ENCODE measurements around the gene TEKT3. TPM values are rescaled to one million over a fixed set of nuclear protein-coding genes. Genes with fewer than 3 reads are reported as not detected.

TEKT3 gene
- total RNA-seq, 4 donors from 2014 or later: not detected

DNA sequence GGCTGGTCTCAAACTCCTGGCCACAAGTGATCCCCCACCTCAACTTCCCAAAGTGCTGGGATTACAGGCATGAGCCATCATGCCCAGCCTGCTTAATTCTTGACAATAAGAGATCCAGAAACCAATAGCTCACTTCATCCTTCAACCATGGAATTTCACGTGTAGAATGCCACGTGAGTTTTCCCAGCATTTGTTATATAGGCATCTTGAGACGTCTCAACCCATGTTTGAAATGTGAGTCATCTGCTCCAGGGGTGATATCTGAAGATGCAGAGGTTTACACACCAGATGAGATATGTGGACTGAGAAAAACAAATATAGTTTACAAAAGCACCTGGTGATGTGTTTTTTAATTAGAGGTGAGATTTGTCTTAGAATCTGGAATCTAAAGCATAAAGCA, 7.1 kb downstream of the TEKT3 start:
- no peaks in the 10 kb centered on the region for H3K36me3 ChIP-seq
- TF ChIP-seq, protein P1, sequence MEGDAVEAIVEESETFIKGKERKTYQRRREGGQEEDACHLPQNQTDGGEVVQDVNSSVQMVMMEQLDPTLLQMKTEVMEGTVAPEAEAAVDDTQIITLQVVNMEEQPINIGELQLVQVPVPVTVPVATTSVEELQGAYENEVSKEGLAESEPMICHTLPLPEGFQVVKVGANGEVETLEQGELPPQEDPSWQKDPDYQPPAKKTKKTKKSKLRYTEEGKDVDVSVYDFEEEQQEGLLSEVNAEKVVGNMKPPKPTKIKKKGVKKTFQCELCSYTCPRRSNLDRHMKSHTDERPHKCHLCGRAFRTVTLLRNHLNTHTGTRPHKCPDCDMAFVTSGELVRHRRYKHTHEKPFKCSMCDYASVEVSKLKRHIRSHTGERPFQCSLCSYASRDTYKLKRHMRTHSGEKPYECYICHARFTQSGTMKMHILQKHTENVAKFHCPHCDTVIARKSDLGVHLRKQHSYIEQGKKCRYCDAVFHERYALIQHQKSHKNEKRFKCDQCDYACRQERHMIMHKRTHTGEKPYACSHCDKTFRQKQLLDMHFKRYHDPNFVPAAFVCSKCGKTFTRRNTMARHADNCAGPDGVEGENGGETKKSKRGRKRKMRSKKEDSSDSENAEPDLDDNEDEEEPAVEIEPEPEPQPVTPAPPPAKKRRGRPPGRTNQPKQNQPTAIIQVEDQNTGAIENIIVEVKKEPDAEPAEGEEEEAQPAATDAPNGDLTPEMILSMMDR (IDR thresholded peaks at IDR 0.05 in 4 of 5, conservative IDR thresholded peaks at IDR 0.05 in 1 of 5): no peak
- TF ChIP-seq POLR2A (IDR thresholded peaks at IDR 0.05): no peak
- no peaks in the 10 kb centered on the region for H3K9me3 ChIP-seq
- DNase-seq (no peak), ATAC-seq (no peak)
- intact Hi-C loops (cut with DNase I; ENCODE audit: low total_unique reads): no loop called here
- in situ Hi-C loops (cut with MboI; ENCODE audit: low sequenced_read_pairs in 4 of 4): no loop called here
- no peak overlapping the region for H3K4me3 ChIP-seq
- H3K4me1 ChIP-seq: no peaks in the 10 kb centered on the region
- no peak overlapping the region for H3K27ac ChIP-seq
- no peaks in the 10 kb centered on the region for H3K27me3 ChIP-seq

DNA sequence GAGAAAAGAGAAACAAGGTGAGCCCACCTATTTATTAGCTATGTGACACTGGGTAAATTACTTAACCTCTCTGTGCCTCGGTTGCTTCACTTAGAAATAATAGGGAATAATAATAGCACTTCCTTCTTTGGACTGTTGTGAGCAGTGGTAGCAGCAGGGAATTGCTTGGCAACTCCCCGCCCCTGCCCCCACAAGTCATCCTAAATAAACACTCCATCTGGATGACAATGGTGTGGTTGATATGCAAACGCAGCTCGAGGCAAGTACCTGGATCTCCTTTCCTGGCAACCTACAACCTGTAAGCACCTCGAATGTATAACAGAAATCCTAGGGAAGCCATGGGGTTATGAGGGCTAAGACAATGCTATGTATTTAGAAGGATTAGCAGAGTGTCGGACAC, 9.1 kb downstream of the TEKT3 start:
- no peaks in the 10 kb centered on the region for H3K27me3 ChIP-seq
- DNase-seq: no peak
- H3K9me3 ChIP-seq: no peaks in the 10 kb centered on the region
- in situ Hi-C loops (cut with MboI; ENCODE audit: low sequenced_read_pairs in 4 of 4) (no loop called here), intact Hi-C loops (cut with DNase I; ENCODE audit: low total_unique reads) (no loop called here)
- no peaks in the 10 kb centered on the region for H3K4me1 ChIP-seq
- no peak overlapping the region for H3K4me3 ChIP-seq
- ATAC-seq: no peak
- TF ChIP-seq, protein P1 (IDR thresholded peaks at IDR 0.05 in 4 of 5, conservative IDR thresholded peaks at IDR 0.05 in 1 of 5): no peak
- TF ChIP-seq POLR2A (IDR thresholded peaks at IDR 0.05): no peak
- no peaks in the 10 kb centered on the region for H3K36me3 ChIP-seq
- H3K27ac ChIP-seq: no peak overlapping the region

DNA sequence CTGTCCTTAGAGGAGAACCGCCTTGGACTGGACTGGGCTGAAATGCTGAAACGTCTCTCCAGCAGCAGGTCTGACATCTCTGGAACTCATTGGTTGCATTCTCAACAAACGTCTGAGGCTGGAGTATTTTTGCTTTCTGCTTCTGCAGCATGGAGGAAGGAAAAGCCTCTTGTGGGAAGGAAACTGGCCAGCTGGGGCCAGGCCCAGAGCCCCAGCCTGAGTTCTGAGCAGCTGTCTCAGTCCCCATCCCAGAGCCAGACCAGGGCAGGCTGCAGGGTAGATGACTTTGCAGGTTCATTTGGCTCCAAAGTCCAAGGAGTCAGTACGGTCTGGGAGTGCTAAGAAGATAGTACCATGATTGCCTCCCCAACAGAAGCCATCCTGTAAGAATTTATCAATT, 18.3 kb downstream of the TEKT3 start:
- no peak overlapping the region for H3K4me3 ChIP-seq
- no peaks in the 10 kb centered on the region for H3K9me3 ChIP-seq
- H3K4me1 ChIP-seq: peaks cover 13 to 14% of the 10 kb centered on the region in 2 donors
- TF ChIP-seq POLR2A (IDR thresholded peaks at IDR 0.05): no peak
- TF ChIP-seq, protein P1 (IDR thresholded peaks at IDR 0.05 in 4 of 5, conservative IDR thresholded peaks at IDR 0.05 in 1 of 5): no peak
- H3K36me3 ChIP-seq: no peaks in the 10 kb centered on the region
- intact Hi-C loops (cut with DNase I; ENCODE audit: low total_unique reads) (no loop called here), in situ Hi-C loops (cut with MboI; ENCODE audit: low sequenced_read_pairs in 4 of 4) (no loop called here)
- H3K27ac ChIP-seq: peak overlapping the region in 2 of 4 donors; percentile 48 to 61
- no peaks in the 10 kb centered on the region for H3K27me3 ChIP-seq
- peak in 1 of 2 donors; percentile 76 for DNase-seq
- ATAC-seq: peak; percentile 65 to 91

DNA sequence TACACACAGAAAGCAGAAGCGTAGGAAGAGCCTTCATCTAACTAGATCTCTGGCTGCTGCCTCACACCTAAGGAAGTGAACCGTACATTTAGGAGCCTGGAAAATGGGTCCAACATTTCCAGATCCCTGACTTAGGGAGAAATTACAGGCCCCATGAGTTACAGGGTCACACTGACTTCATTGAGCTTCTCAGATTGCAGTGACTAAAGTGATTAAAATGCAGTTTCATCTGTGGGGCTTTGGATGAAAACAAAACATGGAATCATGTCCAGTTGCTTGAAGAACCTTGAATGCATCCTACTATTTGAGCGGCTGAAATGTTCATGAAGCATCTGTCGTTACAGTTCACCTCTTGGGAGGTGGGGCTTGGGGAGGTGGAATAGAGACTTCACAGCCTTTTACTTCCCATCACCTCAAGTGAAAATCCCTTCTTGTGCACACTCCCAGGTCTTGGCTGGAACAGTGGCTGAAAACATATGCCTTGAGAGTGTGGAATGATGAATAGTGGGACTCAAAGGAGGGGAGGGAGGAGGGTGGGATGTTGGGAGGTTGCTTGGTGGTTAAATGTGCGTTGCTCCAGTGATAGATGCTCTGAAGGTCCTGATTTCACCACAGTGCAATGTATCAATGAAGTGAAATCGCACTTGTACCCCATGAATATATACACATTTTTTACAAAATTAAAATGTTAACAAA, 19.7 kb downstream of the TEKT3 start:
- no peak for ATAC-seq
- no peaks in the 10 kb centered on the region for H3K9me3 ChIP-seq
- DNase-seq: no peak
- in situ Hi-C loops (cut with MboI; ENCODE audit: low sequenced_read_pairs in 4 of 4): no loop called here
- H3K27me3 ChIP-seq: no peaks in the 10 kb centered on the region
- intact Hi-C loops (cut with DNase I; ENCODE audit: low total_unique reads): no loop called here
- peaks cover 13 to 14% of the 10 kb centered on the region in 2 donors for H3K4me1 ChIP-seq
- no peak overlapping the region for H3K27ac ChIP-seq
- TF ChIP-seq, protein P1 (IDR thresholded peaks at IDR 0.05 in 4 of 5, conservative IDR thresholded peaks at IDR 0.05 in 1 of 5): no peak
- H3K36me3 ChIP-seq: no peaks in the 10 kb centered on the region
- H3K4me3 ChIP-seq: no peak overlapping the region

Measured in gastrocnemius medialis (tissue), 4 donors.